ENCODE results near the gene ANKRD13A. TPM values are rescaled to one million over a fixed set of nuclear protein-coding genes. Genes with fewer than 3 reads are reported as not detected.
A peak's percentile ranks its signal among the peaks of the same experiment; 100 is the strongest.

ANKRD13A gene
- total RNA-seq, 4 donors from 2014 or later, result 19.0 to 29.3 (median 20.5) TPM

DNA sequence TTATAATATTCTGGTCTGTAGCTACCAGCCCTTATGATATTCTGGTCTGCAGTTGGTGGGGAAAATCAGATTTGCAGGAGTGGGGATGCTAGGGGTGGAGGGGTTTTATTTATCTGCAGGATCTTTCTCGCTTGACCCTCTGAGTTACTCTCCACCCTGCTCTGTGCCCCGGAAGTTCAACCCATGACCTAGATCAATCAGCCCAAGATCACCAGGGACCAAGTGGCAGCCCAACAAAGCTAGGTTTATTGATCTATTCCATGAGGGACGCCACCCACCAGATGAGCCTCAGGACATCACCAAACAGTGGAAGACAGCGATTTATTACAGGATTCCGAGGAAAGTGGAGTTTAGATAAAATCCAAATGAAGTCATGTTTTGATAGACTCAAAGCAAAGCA, 74.9 kb downstream of the ANKRD13A start:
- in situ Hi-C loops (cut with MboI; ENCODE audit: low sequenced_read_pairs in 4 of 4), result no loop called here
- TF ChIP-seq, protein P1, sequence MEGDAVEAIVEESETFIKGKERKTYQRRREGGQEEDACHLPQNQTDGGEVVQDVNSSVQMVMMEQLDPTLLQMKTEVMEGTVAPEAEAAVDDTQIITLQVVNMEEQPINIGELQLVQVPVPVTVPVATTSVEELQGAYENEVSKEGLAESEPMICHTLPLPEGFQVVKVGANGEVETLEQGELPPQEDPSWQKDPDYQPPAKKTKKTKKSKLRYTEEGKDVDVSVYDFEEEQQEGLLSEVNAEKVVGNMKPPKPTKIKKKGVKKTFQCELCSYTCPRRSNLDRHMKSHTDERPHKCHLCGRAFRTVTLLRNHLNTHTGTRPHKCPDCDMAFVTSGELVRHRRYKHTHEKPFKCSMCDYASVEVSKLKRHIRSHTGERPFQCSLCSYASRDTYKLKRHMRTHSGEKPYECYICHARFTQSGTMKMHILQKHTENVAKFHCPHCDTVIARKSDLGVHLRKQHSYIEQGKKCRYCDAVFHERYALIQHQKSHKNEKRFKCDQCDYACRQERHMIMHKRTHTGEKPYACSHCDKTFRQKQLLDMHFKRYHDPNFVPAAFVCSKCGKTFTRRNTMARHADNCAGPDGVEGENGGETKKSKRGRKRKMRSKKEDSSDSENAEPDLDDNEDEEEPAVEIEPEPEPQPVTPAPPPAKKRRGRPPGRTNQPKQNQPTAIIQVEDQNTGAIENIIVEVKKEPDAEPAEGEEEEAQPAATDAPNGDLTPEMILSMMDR (IDR thresholded peaks at IDR 0.05 in 4 of 5, conservative IDR thresholded peaks at IDR 0.05 in 1 of 5), result no peak
- no peak for TF ChIP-seq POLR2A (IDR thresholded peaks at IDR 0.05)
- H3K4me3 ChIP-seq, result no peak overlapping the region
- no peaks in the 10 kb centered on the region for H3K9me3 ChIP-seq
- peaks cover 0 to 4% of the 10 kb centered on the region in 2 donors for H3K4me1 ChIP-seq
- ATAC-seq, result no peak
- H3K27ac ChIP-seq, result no peak overlapping the region
- H3K27me3 ChIP-seq, result no peaks in the 10 kb centered on the region
- DNase-seq, result no peak
- H3K36me3 ChIP-seq, result no peaks in the 10 kb centered on the region
- intact Hi-C loops (cut with DNase I; ENCODE audit: low total_unique reads), result no loop called here

DNA sequence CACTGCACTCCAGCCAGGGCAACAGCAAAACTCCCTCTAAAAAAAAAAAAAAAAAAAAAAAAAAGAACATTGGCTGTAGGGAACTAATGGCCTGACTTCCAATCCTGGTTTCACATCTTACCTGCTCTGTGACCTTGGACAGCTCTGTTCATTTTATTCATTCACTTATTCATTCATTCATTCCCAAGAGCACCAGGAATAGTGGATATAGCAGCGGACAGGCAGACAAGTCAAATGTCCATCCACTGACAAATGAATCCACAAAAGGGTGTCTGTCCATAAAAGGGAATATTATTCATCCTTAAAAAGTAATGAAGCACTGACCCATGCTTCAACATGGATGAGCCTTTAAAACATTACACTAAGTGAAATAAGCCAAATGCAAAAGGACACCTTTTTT, 76.7 kb downstream of the ANKRD13A start:
- Histone ChIP-seq H3K36me3 (no peaks in the 10 kb centered on the region), H3K4me1 (peaks cover 0 to 4% of the 10 kb centered on the region in 2 donors), H3K9me3 (no peaks in the 10 kb centered on the region), H3K4me3 (no peak overlapping the region), H3K27ac (no peak overlapping the region), H3K27me3 (no peaks in the 10 kb centered on the region)
- no peak for ATAC-seq
- TF ChIP-seq, protein P1 (IDR thresholded peaks at IDR 0.05 in 4 of 5, conservative IDR thresholded peaks at IDR 0.05 in 1 of 5), result no peak
- TF ChIP-seq POLR2A (IDR thresholded peaks at IDR 0.05), result no peak
- no peak for DNase-seq
- in situ Hi-C loops (cut with MboI; ENCODE audit: low sequenced_read_pairs in 4 of 4) (no loop called here), intact Hi-C loops (cut with DNase I; ENCODE audit: low total_unique reads) (no loop called here)

DNA sequence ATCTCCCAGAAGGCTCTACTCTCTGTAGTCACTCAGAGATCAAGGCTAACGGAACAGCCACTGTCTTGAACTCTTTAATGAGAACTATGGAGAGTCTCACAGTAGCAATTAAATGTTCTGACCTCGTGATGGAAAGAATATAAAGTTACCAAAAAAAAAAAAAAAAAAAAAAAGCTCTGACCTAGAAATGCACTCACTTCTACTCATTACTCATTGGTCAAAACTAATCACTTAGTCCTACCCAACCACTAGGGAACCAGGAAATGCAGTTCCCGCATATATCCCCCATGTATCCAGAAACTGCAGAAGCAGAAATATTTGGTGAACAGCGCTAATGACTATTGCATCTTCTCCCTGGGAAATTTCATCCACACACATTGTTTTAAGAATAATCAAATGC, 78.6 kb downstream of the ANKRD13A start:
- no peak for TF ChIP-seq POLR2A (IDR thresholded peaks at IDR 0.05)
- TF ChIP-seq, protein P1 (IDR thresholded peaks at IDR 0.05 in 4 of 5, conservative IDR thresholded peaks at IDR 0.05 in 1 of 5), result no peak
- in situ Hi-C loops (cut with MboI; ENCODE audit: low sequenced_read_pairs in 4 of 4), result no loop called here
- Histone ChIP-seq H3K4me3 (no peak overlapping the region), H3K36me3 (no peaks in the 10 kb centered on the region), H3K27me3 (no peaks in the 10 kb centered on the region), H3K9me3 (no peaks in the 10 kb centered on the region), H3K27ac (no peak overlapping the region), H3K4me1 (peaks cover 0 to 4% of the 10 kb centered on the region in 2 donors)
- intact Hi-C loops (cut with DNase I; ENCODE audit: low total_unique reads), result no loop called here
- ATAC-seq (no peak), DNase-seq (no peak)

DNA sequence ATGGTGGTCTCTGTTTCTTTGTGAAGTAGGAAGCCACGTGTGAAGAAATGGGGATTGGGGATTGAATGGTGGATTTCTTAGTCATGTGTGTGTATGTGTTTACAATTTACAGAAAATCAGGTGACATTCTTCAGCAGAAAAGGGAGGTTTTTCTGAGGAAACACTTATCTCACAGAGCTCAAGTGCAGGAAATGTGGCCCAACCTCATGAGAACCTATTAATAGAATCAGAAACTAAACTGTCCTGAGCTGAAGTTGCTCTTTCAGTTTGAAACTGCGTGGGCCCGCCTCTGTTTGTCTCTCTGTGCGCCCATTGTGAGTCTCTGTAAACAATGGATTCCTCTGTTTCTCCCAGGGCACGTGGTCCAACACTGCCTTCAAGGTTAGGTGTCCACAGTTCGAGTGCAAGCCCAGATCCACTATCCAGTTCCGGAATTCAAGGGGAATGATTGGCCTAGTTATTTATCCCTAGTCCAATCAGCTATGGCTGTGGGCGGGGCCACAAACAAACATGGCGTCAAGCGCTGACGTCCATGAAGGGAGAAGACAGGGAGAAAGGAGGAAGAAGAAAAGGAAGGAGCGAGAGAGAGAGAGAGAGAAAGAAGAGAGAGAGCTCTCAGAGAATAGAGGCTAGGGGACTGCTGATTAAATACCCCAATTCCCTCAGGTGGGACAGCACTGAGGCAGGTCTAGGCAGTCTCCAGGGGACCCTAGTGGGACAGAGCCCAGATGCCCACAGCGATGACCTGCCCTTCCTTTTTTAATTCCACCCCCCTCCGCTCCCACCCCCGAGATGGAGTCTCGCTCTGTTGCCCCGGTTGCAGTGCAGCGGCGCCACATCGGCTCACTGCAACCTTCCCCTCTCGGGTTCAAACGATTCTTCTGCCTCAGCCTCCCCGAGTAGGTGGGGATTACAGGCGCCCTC, 80.5 kb downstream of the ANKRD13A start:
- ATAC-seq (no peak), DNase-seq (peak in 1 of 2 donors; percentile 17)
- TF ChIP-seq, protein P1 (IDR thresholded peaks at IDR 0.05 in 4 of 5, conservative IDR thresholded peaks at IDR 0.05 in 1 of 5), result no peak
- TF ChIP-seq POLR2A (IDR thresholded peaks at IDR 0.05), result no peak
- Histone ChIP-seq H3K27me3 (no peaks in the 10 kb centered on the region), H3K4me1 (no peaks in the 10 kb centered on the region), H3K27ac (no peak overlapping the region), H3K4me3 (no peak overlapping the region), H3K36me3 (no peaks in the 10 kb centered on the region), H3K9me3 (no peaks in the 10 kb centered on the region)
- in situ Hi-C loops (cut with MboI; ENCODE audit: low sequenced_read_pairs in 4 of 4), result no loop called here
- intact Hi-C loops (cut with DNase I; ENCODE audit: low total_unique reads), result no loop called here
